Esophagus squamous epithelium (tissue), 5 donors: Measurements from ENCODE around the gene RASAL2. TPM values are rescaled to one million over a fixed set of nuclear protein-coding genes. Genes with fewer than 3 reads are reported as not detected.

Experiments used
- DNase-seq: peaks from one replicate; lab custom pipeline; 2025; lab: John Stamatoyannopoulos, UW
- H3K27ac ChIP-seq, 4 donors: fragments of 200-600 bp; sonication (generic); one replicate each; pipeline ENCODE4 v1.5.1; 2016 to 2019; ENCODE audit warnings: mild to moderate bottlenecking in 1 of 4
- H3K27me3 ChIP-seq, 4 donors: fragments of 200-600 bp; sonication (generic); 1 replicate in 3 of 4; 2 replicates in 1 of 4; pipeline versions ENCODE4 v1.5.1 to v1.6.0; 2017 to 2021; ENCODE audit warnings: antibody characterized with exemption in 1 of 4
- H3K36me3 ChIP-seq, 3 donors: fragments of 200-600 bp; sonication (generic); one replicate each; pipeline ENCODE4 v1.5.1; 2016 to 2019
- H3K4me1 ChIP-seq, 3 donors: fragments of 200-600 bp; sonication (generic); one replicate each; pipeline ENCODE4 v1.5.1; 2017 to 2019
- H3K4me3 ChIP-seq, 4 donors: fragments of 200-600 bp; sonication (generic); 1 replicate in 3 of 4; 2 replicates in 1 of 4; pipeline ENCODE4 v1.5.1; 2016 to 2019; ENCODE audit warnings: mild to moderate bottlenecking in 2 of 4, moderate library complexity in 1 of 4
- H3K9me3 ChIP-seq, 3 donors: fragments of 200-600 bp; sonication (generic); one replicate each; pipeline ENCODE4 v1.5.1; 2016 to 2019
- POLR2A ChIP-seq, 4 donors: fragments of 450-650 bp; IDR thresholded peaks; one replicate each; pipeline ENCODE4 v1.6.1; 2017; ENCODE audit warnings: antibody characterized with exemption in 4 of 4, mild to moderate bottlenecking in 4 of 4, moderate library complexity in 3 of 4
- WGBS, 2 donors: methylation state at CpG; one replicate each; pipeline ENCODE4 v1.1.5; 2018; 5-methylcytosine and 5-hydroxymethylcytosine counted together
- intact Hi-C: fragments of 100-400 bp; cut with DNase I; formaldehyde crosslinking; loops from one replicate; pipeline ENCODE4 v1.15.0; 2022
- total RNA-seq, 4 donors: library from RNA; depleted of rRNA; stranded (reverse); fragments of >200 nt; gene quantifications; one replicate each; pipeline ENCODE4 v1.1.0, GENCODE V29; 2016
- TF ChIP-seq, protein P1 (sequence below), 6 experiments: fragments of 450-650 bp in 4 of 6; fragments of 200-600 bp in 2 of 6; sonication (generic) in 2 of 6; IDR thresholded peaks; one replicate each; pipeline ENCODE4 v1.5.1; 2016 to 2019; ENCODE audit warnings: antibody characterized with exemption in 6 of 6, mild to moderate bottlenecking in 4 of 6, moderate library complexity in 4 of 6
- donor health status: DM: yes; HTN: yes; CAD: no.

RASAL2 gene
- total RNA-seq, 4 donors from 2014 or later: 20.4 to 29.8 (median 25.5) TPM

DNA sequence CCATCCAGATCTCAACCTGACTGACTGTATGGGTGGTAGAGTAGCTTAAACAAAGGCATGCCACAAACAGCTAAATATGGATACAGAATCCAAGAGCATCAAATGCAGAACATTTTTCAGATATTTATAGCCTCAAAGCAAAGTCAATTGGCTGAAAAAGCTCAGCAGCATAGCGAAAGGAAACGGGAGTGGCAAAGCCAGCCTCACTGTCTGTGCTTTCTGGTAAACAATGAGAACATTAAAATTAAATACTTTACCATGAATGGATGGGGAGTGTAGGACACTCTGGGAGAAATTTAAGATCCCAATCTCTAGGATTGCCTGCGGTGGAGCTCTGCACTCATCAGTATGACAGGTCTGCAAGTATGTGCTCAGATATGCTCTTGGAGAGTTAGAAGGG lies 4.4 kb downstream of the RASAL2 start:
- peaks cover 0 to 70% (median 3%) of the 10 kb centered on the region in 3 donors for H3K4me1 ChIP-seq

DNA sequence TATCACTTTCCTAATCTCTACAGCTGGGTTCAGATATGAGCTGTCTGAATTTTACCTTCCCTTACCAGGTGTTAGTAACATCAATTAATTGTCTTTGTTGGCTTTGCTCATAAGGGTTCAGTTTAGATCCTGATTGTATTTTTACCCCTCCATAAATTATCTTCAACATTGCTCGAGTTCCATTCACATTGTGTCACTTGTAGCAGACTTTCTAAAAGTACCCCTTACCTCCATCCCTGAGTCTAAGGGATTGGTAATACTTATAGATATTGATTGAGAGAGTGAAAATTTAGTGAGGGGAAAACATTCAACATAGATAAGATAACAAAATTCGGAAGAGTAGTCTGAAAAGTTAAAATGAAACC lies 7.3 kb downstream of the RASAL2 start:
- no peak for DNase-seq
- H3K27me3 ChIP-seq: no peaks in the 10 kb centered on the region
- no peak overlapping the region for H3K27ac ChIP-seq
- H3K4me3 ChIP-seq: no peak overlapping the region
- no peak for TF ChIP-seq POLR2A (IDR thresholded peaks at IDR 0.05)
- TF ChIP-seq, protein P1, sequence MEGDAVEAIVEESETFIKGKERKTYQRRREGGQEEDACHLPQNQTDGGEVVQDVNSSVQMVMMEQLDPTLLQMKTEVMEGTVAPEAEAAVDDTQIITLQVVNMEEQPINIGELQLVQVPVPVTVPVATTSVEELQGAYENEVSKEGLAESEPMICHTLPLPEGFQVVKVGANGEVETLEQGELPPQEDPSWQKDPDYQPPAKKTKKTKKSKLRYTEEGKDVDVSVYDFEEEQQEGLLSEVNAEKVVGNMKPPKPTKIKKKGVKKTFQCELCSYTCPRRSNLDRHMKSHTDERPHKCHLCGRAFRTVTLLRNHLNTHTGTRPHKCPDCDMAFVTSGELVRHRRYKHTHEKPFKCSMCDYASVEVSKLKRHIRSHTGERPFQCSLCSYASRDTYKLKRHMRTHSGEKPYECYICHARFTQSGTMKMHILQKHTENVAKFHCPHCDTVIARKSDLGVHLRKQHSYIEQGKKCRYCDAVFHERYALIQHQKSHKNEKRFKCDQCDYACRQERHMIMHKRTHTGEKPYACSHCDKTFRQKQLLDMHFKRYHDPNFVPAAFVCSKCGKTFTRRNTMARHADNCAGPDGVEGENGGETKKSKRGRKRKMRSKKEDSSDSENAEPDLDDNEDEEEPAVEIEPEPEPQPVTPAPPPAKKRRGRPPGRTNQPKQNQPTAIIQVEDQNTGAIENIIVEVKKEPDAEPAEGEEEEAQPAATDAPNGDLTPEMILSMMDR (IDR thresholded peaks at IDR 0.05): no peak
- H3K9me3 ChIP-seq: no peaks in the 10 kb centered on the region
- intact Hi-C loops: no loop called here
- no peaks in the 10 kb centered on the region for H3K36me3 ChIP-seq
- H3K4me1 ChIP-seq: peaks cover 0 to 56% (median 3%) of the 10 kb centered on the region in 3 donors
- 54 to 68% methylated on average over 2 of the region's 2 CpGs for WGBS, 2 donors

More for the DNA sequence above, 4.4 kb downstream of the RASAL2 start:
- Histone ChIP-seq H3K27ac (peak overlapping the region in 3 of 4 donors; percentile 10 to 45 (median 23)), H3K27me3 (no peaks in the 10 kb centered on the region), H3K36me3 (no peaks in the 10 kb centered on the region), H3K9me3 (no peaks in the 10 kb centered on the region), H3K4me3 (peak overlapping the region in 2 of 4 donors; percentile 17 to 38)
- WGBS, 2 donors: 50 to 68% methylated on average over 3 of the region's 3 CpGs
- TF ChIP-seq, protein P1 (IDR thresholded peaks at IDR 0.05): no peak
- TF ChIP-seq POLR2A (IDR thresholded peaks at IDR 0.05): no peak
- intact Hi-C loops: no loop called here
- no peak for DNase-seq

DNA sequence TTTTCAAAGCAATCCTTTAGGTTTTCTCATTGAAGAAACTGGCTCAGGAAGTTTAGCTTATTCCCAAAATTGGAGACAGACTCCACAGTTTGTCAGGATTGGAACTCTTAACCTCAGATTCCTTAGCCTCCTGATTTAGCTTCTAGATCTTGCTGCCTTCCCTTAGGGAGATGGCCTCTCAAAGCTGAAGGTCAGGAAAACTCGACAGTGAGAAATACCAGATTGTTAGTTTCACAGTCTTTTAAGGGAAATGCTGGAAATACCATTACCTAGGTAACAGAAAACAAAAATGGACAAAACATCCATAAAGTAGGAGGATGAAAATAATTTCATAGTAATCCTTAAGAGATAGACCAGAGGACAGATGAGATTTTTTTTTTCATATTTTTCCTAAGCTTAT lies 7.8 kb downstream of the RASAL2 start:
- Histone ChIP-seq H3K27me3 (no peaks in the 10 kb centered on the region), H3K4me3 (no peak overlapping the region), H3K9me3 (no peaks in the 10 kb centered on the region), H3K27ac (no peak overlapping the region), H3K36me3 (no peaks in the 10 kb centered on the region), H3K4me1 (peaks cover 0 to 52% (median 3%) of the 10 kb centered on the region in 3 donors)
- no peak for DNase-seq
- 33 to 54% methylated on average over 1 of the region's 1 CpG for WGBS, 2 donors
- intact Hi-C loops: no loop called here
- TF ChIP-seq, protein P1 (IDR thresholded peaks at IDR 0.05): no peak
- TF ChIP-seq POLR2A (IDR thresholded peaks at IDR 0.05): no peak

DNA sequence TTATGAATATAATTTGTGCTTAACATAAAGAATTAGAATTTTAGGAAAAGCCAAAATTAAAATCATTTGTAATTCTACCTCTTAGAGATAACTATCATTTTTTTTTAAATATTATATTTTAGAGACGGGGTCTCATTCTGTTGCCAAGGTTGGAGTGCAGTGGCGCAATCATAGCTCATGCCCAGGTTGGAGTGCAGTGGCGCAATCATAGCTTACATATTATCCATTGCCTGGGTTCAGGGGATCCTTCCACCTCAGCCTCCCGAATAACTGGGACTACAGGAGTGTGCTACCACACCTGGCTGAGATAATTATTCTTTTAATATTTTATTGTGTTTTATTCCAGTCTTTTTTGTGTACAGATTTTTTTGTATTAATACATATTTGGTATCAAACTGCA lies 8.3 kb downstream of the RASAL2 start:
- Histone ChIP-seq H3K27ac (no peak overlapping the region), H3K4me3 (no peak overlapping the region), H3K4me1 (peaks cover 0 to 46% (median 3%) of the 10 kb centered on the region in 3 donors), H3K9me3 (no peaks in the 10 kb centered on the region), H3K27me3 (no peaks in the 10 kb centered on the region), H3K36me3 (no peaks in the 10 kb centered on the region)
- 89 to 94% methylated on average over 4 of the region's 4 CpGs for WGBS, 2 donors
- no peak for TF ChIP-seq POLR2A (IDR thresholded peaks at IDR 0.05)
- TF ChIP-seq, protein P1 (IDR thresholded peaks at IDR 0.05): no peak
- no peak for DNase-seq
- intact Hi-C loops: no loop called here

DNA sequence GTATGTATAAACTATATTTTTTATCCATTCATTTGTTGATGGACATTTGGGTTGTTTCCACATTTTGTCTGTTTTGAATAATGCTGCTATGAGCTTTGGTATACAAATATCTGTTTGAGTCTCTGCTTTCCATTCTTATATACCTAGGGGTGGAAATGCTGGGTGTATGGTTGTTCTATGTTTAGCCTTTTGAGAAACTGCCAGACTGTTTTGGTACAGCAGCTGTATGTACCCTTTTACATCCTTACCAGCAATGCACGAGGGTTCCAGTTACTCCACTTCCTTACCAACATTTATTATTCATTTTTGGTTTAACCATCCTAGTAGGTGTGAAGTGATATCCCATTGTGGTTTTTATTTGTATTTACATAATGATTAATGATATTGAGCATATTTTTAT lies 13.9 kb downstream of the RASAL2 start:
- TF ChIP-seq, protein P1 (IDR thresholded peaks at IDR 0.05): no peak
- TF ChIP-seq POLR2A (IDR thresholded peaks at IDR 0.05): no peak
- intact Hi-C loops: no loop called here
- DNase-seq: no peak
- no peaks in the 10 kb centered on the region for H3K9me3 ChIP-seq
- WGBS, 2 donors: 50 to 72% methylated on average over 1 of the region's 1 CpG
- no peaks in the 10 kb centered on the region for H3K27me3 ChIP-seq
- H3K4me1 ChIP-seq: peaks cover 0 to 4% (median 0%) of the 10 kb centered on the region in 3 donors
- H3K4me3 ChIP-seq: no peak overlapping the region
- no peaks in the 10 kb centered on the region for H3K36me3 ChIP-seq
- no peak overlapping the region for H3K27ac ChIP-seq
